ENCODE data around the gene ZFAND3. TPM values are rescaled to one million over a fixed set of nuclear protein-coding genes. Genes with fewer than 3 reads are reported as not detected.

Gene ZFAND3
- total RNA-seq, 1 donor from 2014 or later: 18.7 TPM

DNA sequence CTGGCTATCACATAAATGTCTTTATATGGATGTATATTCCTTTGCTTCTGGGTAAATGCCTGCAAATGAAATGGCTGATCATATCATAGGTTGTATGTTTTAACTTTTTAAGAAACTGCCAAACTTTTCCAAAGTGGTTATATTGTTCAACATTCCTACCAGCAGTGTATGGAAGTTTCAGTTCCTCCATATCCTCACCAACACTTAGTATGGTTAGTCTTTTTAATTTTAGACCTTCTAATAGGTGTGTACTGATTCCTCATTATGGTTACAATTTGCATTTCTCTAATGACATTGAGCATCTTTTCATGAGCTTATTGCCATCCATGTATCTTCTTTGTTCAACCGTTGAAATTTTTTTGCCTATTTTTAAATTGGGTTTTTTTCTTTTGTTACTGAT is 155.4 kb downstream of the ZFAND3 start:
- H3K4me3 ChIP-seq (ENCODE audit: low read depth, low read length): no peak overlapping the region
- no peak for DNase-seq (ENCODE audit: low read depth)
- TF ChIP-seq CTCF (conservative IDR thresholded peaks at IDR 0.05; ENCODE audit: low read depth, low read length): no peak

- TF ChIP-seq CTCF (conservative IDR thresholded peaks at IDR 0.05; ENCODE audit: low read depth, low read length): no peak
- H3K4me3 ChIP-seq (ENCODE audit: low read depth, low read length): no peak overlapping the region
Measured at GRCh38 chr6:37977715-37978114, 158.2 kb downstream of the ZFAND3 start.

DNA sequence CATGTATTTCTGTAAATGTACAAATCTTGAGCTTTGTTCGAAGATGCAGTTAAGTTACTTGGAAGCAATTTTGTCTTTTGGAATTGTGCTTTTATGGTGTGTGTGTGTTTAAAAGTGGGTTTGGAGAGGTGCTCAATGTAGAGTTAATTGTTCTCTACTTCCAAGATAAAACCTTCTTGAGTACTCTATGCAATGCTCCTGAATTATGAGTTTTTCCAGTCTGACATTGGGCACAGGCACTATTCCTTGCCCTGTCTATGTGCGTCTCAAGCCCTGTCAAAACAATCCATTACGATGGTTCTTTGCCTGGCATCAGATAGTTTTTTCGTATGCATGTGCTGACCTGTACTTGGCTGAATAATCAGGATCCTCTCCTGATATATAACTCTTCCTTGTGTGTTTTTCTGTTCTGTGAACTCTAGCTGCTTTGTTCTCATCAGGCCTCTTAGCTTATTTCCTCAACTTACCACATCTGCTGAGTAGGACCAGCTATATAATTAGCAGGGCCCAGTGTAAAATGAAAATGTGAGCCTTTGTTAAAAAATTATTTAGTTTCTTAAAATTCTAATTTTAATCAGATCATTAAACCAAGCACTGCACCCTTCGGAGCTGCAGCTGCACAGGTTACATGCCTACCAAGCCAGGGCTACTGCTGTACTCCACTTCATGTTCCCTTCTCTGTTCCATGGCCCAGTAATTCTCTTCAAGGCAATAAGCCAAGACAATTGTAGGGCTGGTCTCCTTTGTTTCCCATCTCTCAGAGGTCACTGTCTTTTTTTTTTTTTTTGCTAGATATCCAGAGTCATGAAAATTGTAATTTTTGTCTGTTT is 160.1 kb downstream of the ZFAND3 start:
- DNase-seq (ENCODE audit: low read depth): no peak
- H3K4me3 ChIP-seq (ENCODE audit: low read depth, low read length): no peak overlapping the region
- no peak for TF ChIP-seq CTCF (conservative IDR thresholded peaks at IDR 0.05; ENCODE audit: low read depth, low read length)

More at GRCh38 chr6:37977715-37978114, 158.2 kb downstream of the ZFAND3 start:
- no peak for DNase-seq (ENCODE audit: low read depth)

DNA sequence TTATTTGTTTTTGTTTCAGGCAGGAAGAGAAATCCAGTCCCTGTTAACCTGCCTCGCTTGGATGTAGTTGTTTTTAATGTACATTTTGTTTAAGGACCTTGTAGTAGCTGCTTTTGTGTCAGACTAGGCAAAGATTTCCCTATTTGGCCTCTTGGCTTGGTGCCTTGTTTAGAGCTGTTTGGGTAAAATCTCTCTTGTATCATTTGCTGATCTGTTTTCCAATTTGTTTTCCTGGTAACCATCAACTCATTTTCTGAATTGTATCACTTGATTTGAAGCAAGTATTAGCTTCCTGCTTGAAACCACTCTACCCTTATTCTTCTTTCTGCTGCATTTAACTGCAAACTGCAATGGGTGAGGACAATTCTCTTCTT is 160.7 kb downstream of the ZFAND3 start:
- no peak overlapping the region for H3K4me3 ChIP-seq (ENCODE audit: low read depth, low read length)
- no peak for TF ChIP-seq CTCF (conservative IDR thresholded peaks at IDR 0.05; ENCODE audit: low read depth, low read length)

DNA sequence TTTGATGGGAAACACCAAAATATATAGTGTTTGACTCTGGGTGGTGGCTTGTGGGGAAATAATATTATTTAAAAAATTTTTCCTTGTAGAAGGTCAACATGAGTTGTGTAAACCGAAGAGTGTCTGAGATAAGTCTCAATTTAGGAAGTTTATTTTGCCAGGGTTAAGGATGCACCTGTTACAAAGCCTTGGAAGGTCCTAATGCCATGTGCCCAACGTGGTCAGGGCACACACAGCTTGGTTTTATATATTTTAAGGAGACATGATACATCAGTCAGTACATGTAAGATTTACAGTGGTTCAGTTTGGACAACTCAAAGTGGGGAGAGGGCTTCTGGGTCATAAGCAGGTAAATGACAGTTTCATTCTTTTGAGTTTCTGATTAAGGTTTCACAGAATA is 162.1 kb downstream of the ZFAND3 start:
- TF ChIP-seq CTCF (conservative IDR thresholded peaks at IDR 0.05; ENCODE audit: low read depth, low read length): no peak
- DNase-seq (ENCODE audit: low read depth): no peak
- no peak overlapping the region for H3K4me3 ChIP-seq (ENCODE audit: low read depth, low read length)

More for the DNA sequence above, 160.7 kb downstream of the ZFAND3 start:
- DNase-seq (ENCODE audit: low read depth): no peak

GRCh38 chr6:37982317-37982716 is 162.8 kb downstream of the ZFAND3 start:
- no peak overlapping the region for H3K4me3 ChIP-seq (ENCODE audit: low read depth, low read length)
- no peak for DNase-seq (ENCODE audit: low read depth)
- no peak for TF ChIP-seq CTCF (conservative IDR thresholded peaks at IDR 0.05; ENCODE audit: low read depth, low read length)

All from epithelial cell of proximal tubule (primary cell).